SU-DHL-6 (cell line): ENCODE results near the gene DYNC1H1.

ENCODE experiments used
- H2AFZ ChIP-seq: fragments of 200-600 bp; sonication (generic); 2 replicates; pipeline ENCODE4 v1.6.1; 2014; ENCODE audit warnings: low read depth, mild to moderate bottlenecking, moderate library complexity, mixed read lengths, antibody characterized with exemption, low read length; ENCODE audit not compliant: severe bottlenecking
- H3F3A ChIP-seq: fragments of 200-600 bp; shearing (Covaris generic); 2 replicates; pipeline ENCODE4 v1.6.0; 2016; ENCODE audit warnings: antibody characterized with exemption, mild to moderate bottlenecking; ENCODE audit not compliant: insufficient read depth
- H3K27ac ChIP-seq: fragments of 200-600 bp; sonication (generic); 2 replicates; pipeline ENCODE4 v1.5.1; 2016; ENCODE audit warnings: low read depth, mild to moderate bottlenecking, low read length, moderate library complexity, mixed read lengths
- H3K27me3 ChIP-seq: fragments of 200-600 bp; sonication (generic), shearing (Covaris generic); 2 replicates; pipeline ENCODE4 v1.6.0; 2014; ENCODE audit warnings: mild to moderate bottlenecking, low read length
- H3K36me3 ChIP-seq: fragments of 200-600 bp; sonication (generic); 2 replicates; pipeline ENCODE4 v1.6.1; 2014; ENCODE audit warnings: mild to moderate bottlenecking, low read length, mixed read lengths
- H3K4me2 ChIP-seq: fragments of 300-600, 200-600 bp; shearing (Covaris generic), sonication (generic); 2 replicates; pipeline ENCODE4 v1.6.0; 2014; ENCODE audit warnings: low read length, low read depth, mild to moderate bottlenecking; ENCODE audit not compliant: poor library complexity, severe bottlenecking
- H3K4me3 ChIP-seq: fragments of 200-600 bp; sonication (generic); 2 replicates; pipeline ENCODE4 v1.5.1; 2014; ENCODE audit warnings: antibody characterized with exemption, low read length, mild to moderate bottlenecking, mixed read lengths; ENCODE audit not compliant: insufficient read depth, poor library complexity, severe bottlenecking
- H3K79me2 ChIP-seq: fragments of 200-600 bp; sonication (generic); 2 replicates; pipeline ENCODE4 v1.6.1; 2014; ENCODE audit warnings: mild to moderate bottlenecking, low read length, moderate library complexity; ENCODE audit not compliant: insufficient read depth
- H3K9ac ChIP-seq: fragments of 200-600 bp; sonication (generic); 2 replicates; pipeline ENCODE4 v1.7.0; 2014; ENCODE audit warnings: mild to moderate bottlenecking, low read length
- H3K9me2 ChIP-seq: fragments of 200-600 bp; sonication (generic); replicated peaks from 2 replicates; pipeline ENCODE4 v1.6.1; 2014; ENCODE audit warnings: low read length; ENCODE audit not compliant: insufficient read depth
- H3K9me3 ChIP-seq: fragments of 200-600 bp; sonication (generic); 2 replicates; pipeline ENCODE4 v1.6.1; 2014; ENCODE audit warnings: low read length, mixed read lengths; ENCODE audit not compliant: insufficient read depth
- H4K20me1 ChIP-seq: fragments of 200-600 bp; sonication (generic); 2 replicates; pipeline ENCODE4 v1.6.1; 2014; ENCODE audit warnings: low read depth, mild to moderate bottlenecking, antibody characterized with exemption, low read length, moderate library complexity, mixed read lengths
- CTCF ChIP-seq: fragments of 200-600 bp; sonication (generic); IDR thresholded peaks from one replicate; pipeline ENCODE4 v1.5.1; 2017; ENCODE audit warnings: antibody characterized with exemption, mild to moderate bottlenecking, low read length, moderate library complexity; ENCODE audit not compliant: insufficient read depth, poor library complexity, severe bottlenecking
- EZH2phosphoT487 ChIP-seq: fragments of 200-600 bp; sonication (generic), shearing (Covaris generic); conservative IDR thresholded peaks from 2 replicates; pipeline ENCODE4 v1.6.1; 2018; ENCODE audit warnings: mild to moderate bottlenecking, antibody characterized with exemption, low read length, moderate library complexity, mixed read lengths

Gene DYNC1H1

DNA sequence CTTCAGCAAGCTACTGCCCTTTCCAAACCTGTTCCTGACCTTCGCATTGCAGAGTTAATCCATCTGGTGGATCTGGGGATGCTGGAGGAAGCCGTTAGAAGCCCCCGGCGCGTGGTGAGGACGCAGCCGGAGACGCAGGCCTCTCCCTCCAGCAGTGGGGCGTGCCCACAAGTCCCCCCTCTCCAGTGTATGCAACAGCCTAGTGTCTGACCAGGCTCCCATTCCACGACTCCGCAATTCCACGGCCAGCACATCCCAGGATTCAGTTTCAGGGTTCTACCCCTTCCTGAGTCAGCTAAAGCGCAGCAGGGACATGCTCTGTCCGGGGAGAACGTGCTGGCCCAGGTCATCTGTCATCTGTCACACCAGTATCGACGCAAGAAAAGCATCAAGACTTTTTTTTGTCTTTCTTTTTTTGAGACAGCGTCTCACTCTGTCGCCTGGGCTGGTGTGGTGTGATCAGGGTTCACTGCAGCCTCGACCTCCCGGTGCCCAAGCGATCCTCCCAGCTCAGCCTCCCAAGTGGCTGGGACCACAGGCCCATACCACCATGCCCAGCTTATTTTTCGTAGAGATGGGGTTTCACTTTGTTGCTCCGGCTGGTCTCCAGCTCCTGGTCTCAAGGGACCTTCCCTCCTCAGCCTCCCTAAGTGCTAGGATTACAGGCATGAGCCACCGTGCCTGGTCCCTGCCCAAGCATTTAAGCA is 8.0 kb upstream of the DYNC1H1 start:
- H3K9me3 ChIP-seq: no peaks in the 10 kb centered on the region
- no peak overlapping the region for H3K4me2 ChIP-seq
- H3F3A ChIP-seq: no peaks in the 10 kb centered on the region
- H2AFZ ChIP-seq: no peak overlapping the region
- no peaks in the 10 kb centered on the region for H3K27me3 ChIP-seq
- H4K20me1 ChIP-seq: no peaks in the 10 kb centered on the region
- H3K4me3 ChIP-seq: no peak overlapping the region
- no peaks in the 10 kb centered on the region for H3K79me2 ChIP-seq
- H3K36me3 ChIP-seq: no peaks in the 10 kb centered on the region
- TF ChIP-seq CTCF: no peak
- TF ChIP-seq EZH2phosphoT487: no peak
- H3K9me2 ChIP-seq: no peaks in the 10 kb centered on the region
- H3K27ac ChIP-seq: no peak overlapping the region
- H3K9ac ChIP-seq: no peak overlapping the region

- no peaks in the 10 kb centered on the region for H3K9me2 ChIP-seq
- H3K4me2 ChIP-seq: no peak overlapping the region
- H3F3A ChIP-seq: no peaks in the 10 kb centered on the region
- TF ChIP-seq CTCF (no peak), EZH2phosphoT487 (no peak)
- H2AFZ ChIP-seq: no peak overlapping the region
- H3K9me3 ChIP-seq: no peaks in the 10 kb centered on the region
- H3K79me2 ChIP-seq: no peaks in the 10 kb centered on the region
- no peaks in the 10 kb centered on the region for H3K36me3 ChIP-seq
- H4K20me1 ChIP-seq: no peaks in the 10 kb centered on the region
- no peak overlapping the region for H3K27ac ChIP-seq
- H3K9ac ChIP-seq: no peak overlapping the region
- no peak overlapping the region for H3K4me3 ChIP-seq
- no peaks in the 10 kb centered on the region for H3K27me3 ChIP-seq
These were observed 6.8 kb upstream of the DYNC1H1 start for GRCh38 chr14:101957406-101958234.

DNA sequence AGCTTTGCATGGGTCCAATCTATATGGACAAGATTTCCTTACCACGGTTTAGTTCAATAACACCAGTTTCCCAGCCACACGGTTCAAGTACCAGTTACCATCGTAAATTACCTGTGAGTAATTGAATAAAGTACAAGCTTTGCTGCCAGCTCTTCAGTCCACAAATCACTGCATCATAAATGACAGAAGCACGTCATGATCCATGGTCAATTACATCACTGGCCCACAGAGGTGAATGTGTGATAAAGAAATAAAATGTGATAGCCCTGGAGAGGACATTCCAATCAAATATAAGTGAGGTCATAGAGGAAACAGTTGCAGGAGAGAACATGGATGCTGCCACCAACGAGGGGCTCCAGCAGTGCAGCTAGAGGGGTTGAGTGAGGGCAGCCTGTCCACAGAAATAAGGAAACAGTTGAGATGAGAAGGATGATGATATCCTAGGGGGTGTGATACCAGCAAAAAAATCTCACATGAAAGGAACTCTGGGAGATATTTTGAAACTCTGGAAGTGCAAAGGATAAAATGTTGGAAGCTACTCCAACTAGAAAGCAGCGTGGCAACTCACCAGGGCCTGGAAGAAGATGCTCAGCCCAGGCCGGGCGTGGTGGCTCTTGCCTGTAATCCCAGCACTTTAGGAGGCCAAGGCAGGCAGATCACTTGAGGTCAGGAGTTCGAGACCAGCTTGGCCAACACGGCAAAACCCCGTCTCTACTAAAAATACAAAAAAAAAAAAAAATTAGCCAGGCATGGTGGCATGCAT is 5.8 kb upstream of the DYNC1H1 start:
- no peaks in the 10 kb centered on the region for H3K9me3 ChIP-seq
- no peaks in the 10 kb centered on the region for H4K20me1 ChIP-seq
- H2AFZ ChIP-seq: no peak overlapping the region
- no peaks in the 10 kb centered on the region for H3K36me3 ChIP-seq
- no peak overlapping the region for H3K4me2 ChIP-seq
- no peak overlapping the region for H3K9ac ChIP-seq
- H3K27ac ChIP-seq: no peak overlapping the region
- no peaks in the 10 kb centered on the region for H3K79me2 ChIP-seq
- H3K4me3 ChIP-seq: no peak overlapping the region
- no peaks in the 10 kb centered on the region for H3K27me3 ChIP-seq
- TF ChIP-seq EZH2phosphoT487 (no peak), CTCF (no peak)
- H3F3A ChIP-seq: no peaks in the 10 kb centered on the region
- no peaks in the 10 kb centered on the region for H3K9me2 ChIP-seq
